ENCODE data around the gene NOL3.

NOL3 gene

DNA sequence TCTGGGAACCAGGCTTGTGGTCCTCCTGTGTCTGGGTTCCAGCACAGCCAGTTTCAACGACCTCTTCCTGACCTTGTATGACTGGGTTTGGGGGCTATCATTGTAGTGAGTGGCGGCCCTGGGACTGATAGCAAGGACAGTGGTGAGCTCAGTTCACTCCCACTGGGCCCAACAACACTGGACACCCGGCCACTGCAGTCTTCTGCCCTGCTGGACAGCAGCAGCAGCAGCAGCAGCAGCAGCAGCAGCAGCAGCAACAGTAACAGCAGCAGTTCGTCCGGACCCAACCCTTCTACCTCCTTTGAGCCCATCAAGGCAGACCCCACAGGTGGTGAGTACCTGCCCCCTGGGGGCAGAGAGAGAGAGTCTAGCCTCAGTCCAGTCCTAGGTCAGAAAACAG is 25.3 kb downstream of the NOL3 start:
- TF ChIP-seq, protein P1, sequence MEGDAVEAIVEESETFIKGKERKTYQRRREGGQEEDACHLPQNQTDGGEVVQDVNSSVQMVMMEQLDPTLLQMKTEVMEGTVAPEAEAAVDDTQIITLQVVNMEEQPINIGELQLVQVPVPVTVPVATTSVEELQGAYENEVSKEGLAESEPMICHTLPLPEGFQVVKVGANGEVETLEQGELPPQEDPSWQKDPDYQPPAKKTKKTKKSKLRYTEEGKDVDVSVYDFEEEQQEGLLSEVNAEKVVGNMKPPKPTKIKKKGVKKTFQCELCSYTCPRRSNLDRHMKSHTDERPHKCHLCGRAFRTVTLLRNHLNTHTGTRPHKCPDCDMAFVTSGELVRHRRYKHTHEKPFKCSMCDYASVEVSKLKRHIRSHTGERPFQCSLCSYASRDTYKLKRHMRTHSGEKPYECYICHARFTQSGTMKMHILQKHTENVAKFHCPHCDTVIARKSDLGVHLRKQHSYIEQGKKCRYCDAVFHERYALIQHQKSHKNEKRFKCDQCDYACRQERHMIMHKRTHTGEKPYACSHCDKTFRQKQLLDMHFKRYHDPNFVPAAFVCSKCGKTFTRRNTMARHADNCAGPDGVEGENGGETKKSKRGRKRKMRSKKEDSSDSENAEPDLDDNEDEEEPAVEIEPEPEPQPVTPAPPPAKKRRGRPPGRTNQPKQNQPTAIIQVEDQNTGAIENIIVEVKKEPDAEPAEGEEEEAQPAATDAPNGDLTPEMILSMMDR (conservative IDR thresholded peaks at IDR 0.05; ENCODE audit: low read length) = no peak
- H3K4me3 ChIP-seq (ENCODE audit: low read length) = no peak overlapping the region
- no peak for DNase-seq (ENCODE audit: low read depth)

DNA sequence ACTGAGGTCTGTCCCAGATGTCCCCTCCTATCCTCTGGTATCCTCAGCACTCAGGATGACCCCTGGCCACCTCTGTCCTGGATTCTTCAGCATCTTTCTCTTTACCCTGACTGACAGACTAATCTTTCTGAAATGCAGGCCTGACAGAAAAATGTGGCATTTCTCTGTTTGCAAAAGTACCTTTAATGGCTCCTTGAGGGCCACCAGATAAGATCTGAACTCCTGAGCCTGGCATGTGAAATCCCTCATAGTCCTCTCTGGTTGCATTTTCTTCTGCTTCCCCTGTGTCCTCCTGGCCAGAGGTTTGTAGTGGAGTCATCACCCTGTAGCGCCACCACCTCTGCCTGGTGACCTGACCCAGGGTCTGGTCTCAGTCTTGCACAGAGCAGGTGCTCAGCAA is 26.5 kb downstream of the NOL3 start:
- TF ChIP-seq, protein P1 (conservative IDR thresholded peaks at IDR 0.05; ENCODE audit: low read length) = no peak
- DNase-seq (ENCODE audit: low read depth) = no peak

DNA sequence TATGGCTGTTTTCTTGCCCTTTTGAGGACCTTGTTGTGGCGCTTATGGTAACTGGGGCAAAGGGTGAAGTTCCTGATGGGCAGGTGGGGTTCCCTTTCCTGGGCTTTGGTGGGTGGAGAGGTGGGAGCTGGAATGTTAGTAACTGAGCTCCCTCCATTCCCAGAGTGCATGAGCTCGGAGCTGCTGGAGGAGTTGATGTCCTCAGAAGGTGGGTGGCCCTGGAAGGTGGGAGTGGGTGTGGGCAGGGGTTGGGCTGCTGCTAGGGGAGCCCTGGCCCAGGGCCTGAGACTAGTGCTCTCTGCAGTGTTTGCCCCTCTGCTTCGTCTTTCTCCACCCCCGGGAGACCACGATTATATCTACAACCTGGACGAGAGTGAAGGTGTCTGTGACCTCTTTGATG is 27.4 kb downstream of the NOL3 start:
- no peak overlapping the region for H3K4me3 ChIP-seq (ENCODE audit: low read length)
- TF ChIP-seq, protein P1 (conservative IDR thresholded peaks at IDR 0.05; ENCODE audit: low read length) = no peak
- no peak for DNase-seq (ENCODE audit: low read depth)

More for the DNA sequence above, 26.5 kb downstream of the NOL3 start:
- H3K4me3 ChIP-seq (ENCODE audit: low read length) = no peak overlapping the region

DNA sequence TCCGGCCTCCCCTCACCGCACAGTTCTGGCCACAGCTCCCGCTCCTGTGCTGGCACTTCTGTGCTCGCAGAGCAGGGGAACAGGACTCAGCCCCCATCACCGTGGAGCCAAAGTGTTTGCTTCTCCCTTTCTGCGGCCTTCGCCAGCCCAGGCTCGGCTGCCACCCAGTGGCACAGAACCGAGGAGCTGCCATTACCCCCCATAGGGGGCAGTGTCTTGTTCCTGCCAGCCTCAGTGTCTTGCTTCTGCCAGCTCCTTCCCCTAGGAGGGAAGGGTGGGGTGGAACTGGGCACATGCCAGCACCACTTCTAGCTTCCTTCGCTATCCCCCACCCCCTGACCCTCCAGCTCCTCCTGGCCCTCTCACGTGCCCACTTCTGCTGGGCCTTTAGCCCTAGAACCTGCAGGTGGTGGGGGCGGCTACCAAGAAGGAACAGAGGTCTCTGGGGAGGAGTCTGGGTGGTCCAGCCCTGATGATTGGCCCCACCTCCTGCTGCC is 27.9 kb downstream of the NOL3 start:
- no peak overlapping the region for H3K4me3 ChIP-seq (ENCODE audit: low read length)
- TF ChIP-seq, protein P1 (conservative IDR thresholded peaks at IDR 0.05; ENCODE audit: low read length) = peak; percentile 70
- peak; percentile 42 for DNase-seq (ENCODE audit: low read depth)

DNA sequence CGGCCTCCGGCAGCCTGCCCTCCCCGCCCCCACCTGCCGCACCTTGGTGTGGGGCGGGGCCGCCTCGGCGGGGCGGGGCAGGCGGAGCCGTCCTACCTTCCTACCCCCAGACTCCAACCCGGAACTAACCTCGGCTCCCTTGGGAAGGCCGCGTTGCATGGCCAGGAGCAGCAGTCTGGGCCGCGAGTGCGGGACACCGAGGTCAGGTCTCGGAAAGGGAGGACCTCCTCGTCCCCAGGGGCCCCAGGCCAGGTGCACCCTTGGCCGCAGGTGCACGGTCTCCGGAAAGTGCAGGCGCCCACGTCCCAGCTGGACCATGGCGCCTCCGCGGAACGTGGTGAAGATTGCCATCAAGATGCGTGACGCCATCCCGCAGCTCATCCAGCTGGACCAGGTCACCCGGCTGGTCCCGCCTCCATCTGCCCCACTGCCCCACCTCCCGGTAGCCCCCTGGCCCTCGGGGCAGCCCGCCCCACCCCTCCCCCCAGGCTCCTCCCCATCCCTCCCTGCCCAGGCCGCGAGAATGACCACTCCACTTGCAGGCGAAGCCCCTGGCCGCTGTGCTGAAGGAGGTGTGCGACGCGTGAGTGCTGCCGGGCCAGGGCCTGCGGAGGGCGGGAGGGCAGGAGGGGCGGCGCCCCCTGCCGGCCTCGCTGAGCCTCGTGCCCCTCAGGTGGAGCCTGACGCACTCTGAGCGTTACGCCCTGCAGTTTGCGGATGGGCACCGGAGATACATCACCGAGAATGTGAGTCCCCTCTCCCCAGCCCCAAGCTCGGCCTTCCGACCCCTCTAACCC is 28.9 kb downstream of the NOL3 start, which contains the start of gene ELMO3:
Gene ELMO3 (plus strand): TSS at position 121 of the 797 bp plus-strand sequence. CDS start 196 bp downstream, at position 317.
- H3K4me3 ChIP-seq (ENCODE audit: low read length) = no peak within 1 kb of the TSS
- TF ChIP-seq, protein P1 (conservative IDR thresholded peaks at IDR 0.05; ENCODE audit: low read length) = peak; percentile 42
- no peak for DNase-seq (ENCODE audit: low read depth)

DNA sequence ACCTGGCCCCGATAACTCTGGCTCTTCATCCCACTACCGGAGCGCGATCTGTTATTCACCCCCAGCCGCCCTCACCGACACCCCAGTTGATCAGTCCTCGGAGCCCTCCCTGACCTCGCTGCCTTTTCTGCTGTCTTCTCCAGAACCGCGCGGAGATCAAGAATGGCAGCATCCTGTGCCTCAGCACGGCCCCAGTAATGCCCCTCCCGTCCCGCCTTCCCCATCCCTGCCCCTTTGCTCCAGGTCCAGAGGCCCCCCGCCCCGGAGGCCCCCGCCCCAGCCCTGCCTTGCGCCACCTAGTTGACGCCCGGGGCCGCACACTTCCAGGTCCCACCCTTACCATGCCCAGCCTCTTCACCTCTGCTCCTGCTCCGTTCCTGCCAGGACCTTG is 29.5 kb downstream of the NOL3 start:
- TF ChIP-seq, protein P1 (conservative IDR thresholded peaks at IDR 0.05; ENCODE audit: low read length) = no peak
- DNase-seq (ENCODE audit: low read depth) = no peak
- H3K4me3 ChIP-seq (ENCODE audit: low read length) = no peak overlapping the region

DNA sequence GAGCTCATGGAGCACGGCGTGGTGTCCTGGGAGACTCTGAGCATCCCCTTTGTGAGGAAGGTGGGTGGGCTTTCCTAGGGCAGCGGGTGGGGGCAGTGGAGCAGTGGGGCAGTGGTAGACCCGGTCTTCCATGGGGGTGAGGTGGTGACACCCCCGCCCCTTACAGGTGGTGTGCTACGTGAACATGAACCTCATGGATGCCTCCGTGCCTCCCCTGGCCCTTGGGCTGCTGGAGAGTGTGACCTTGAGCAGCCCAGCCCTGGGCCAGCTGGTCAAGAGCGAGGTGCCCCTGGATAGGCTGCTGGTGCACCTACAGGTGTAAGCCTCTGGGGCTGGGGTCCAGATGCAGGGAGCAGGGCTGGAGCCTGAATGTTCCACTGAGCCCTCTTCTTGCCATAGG is 30.2 kb downstream of the NOL3 start:
- TF ChIP-seq, protein P1 (conservative IDR thresholded peaks at IDR 0.05; ENCODE audit: low read length) = no peak
- H3K4me3 ChIP-seq (ENCODE audit: low read length) = no peak overlapping the region
- no peak for DNase-seq (ENCODE audit: low read depth)
